ENCODE results near the gene KLHL25. TPM values are rescaled to one million over a fixed set of nuclear protein-coding genes. Genes with fewer than 3 reads are reported as not detected.
A peak's percentile ranks its signal among the peaks of the same experiment; 100 is the strongest.

KLHL25 gene
- total and polyA plus RNA-seq, 2 of the 13 experiments (the other 11 are each of a cell fraction or from before 2014, with no cell fraction given): 3.7 to 8.2 TPM

GRCh38 chr15:85794598-85795336 lies at the start of gene KLHL25 (continued):
- TF ChIP-seq TARDBP (CRISPR knock-in tag; IDR thresholded peaks at IDR 0.05): peak; percentile 41; the same call in 1 of the 2 replicates
- TF ChIP-seq GFI1 (CRISPR knock-in tag; IDR thresholded peaks at IDR 0.05; ENCODE audit: borderline replicate concordance): 0 out of 2 replicates have a peak, but pooled peaks have one; percentile 30
- peak; percentile 54; the same call in 1 of the 2 replicates for TF ChIP-seq PBX3 (CRISPR knock-in tag; IDR thresholded peaks at IDR 0.05; ENCODE audit: borderline replicate concordance)
- peak; percentile 55; the same call in 1 of the 2 replicates for TF ChIP-seq SAFB2 (CRISPR knock-in tag; IDR thresholded peaks at IDR 0.05; ENCODE audit: borderline replicate concordance, low read depth)
- TF ChIP-seq ZBTB26 (CRISPR knock-in tag; IDR thresholded peaks at IDR 0.05; ENCODE audit: borderline replicate concordance): peak; percentile 68; the same call in 1 of the 2 replicates
- TF ChIP-seq FOXK1 (CRISPR knock-in tag; IDR thresholded peaks at IDR 0.05; ENCODE audit: borderline replicate concordance, low read depth): peak; percentile 15; the same call in 1 of the 2 replicates
- TF ChIP-seq SRSF9 (IDR thresholded peaks at IDR 0.05; ENCODE audit: borderline replicate concordance, insufficient read depth, low read depth, low read length, poor library complexity, severe bottlenecking): no peak
- TF ChIP-seq ARID3A (IDR thresholded peaks at IDR 0.05; ENCODE audit: low read depth, low read length): no peak
- TF ChIP-seq TFDP2 (CRISPR knock-in tag; IDR thresholded peaks at IDR 0.05): peak; percentile 54; the same call in 1 of the 2 replicates
- peak; percentile 25 for TF ChIP-seq SKI (IDR thresholded peaks at IDR 0.05; ENCODE audit: partially characterized antibody)
- 0 out of 2 replicates have a peak, but pooled peaks have one; percentile 13 for TF ChIP-seq ZMYM3 (CRISPR knock-in tag; IDR thresholded peaks at IDR 0.05)
- TF ChIP-seq HNRNPLL (IDR thresholded peaks at IDR 0.05; ENCODE audit: low read depth, low read length, poor library complexity, severe bottlenecking): peak; percentile 55
- TF ChIP-seq KLF16 (CRISPR knock-in tag; IDR thresholded peaks at IDR 0.05): 0 out of 4 replicates have a peak, but pooled peaks of 1 of the 2 experiments have one; percentile 21
- TF ChIP-seq ZGPAT (CRISPR knock-in tag; IDR thresholded peaks at IDR 0.05): peak; percentile 39; the same call in 1 of the 2 replicates
- no peak for TF ChIP-seq ZNF234 (CRISPR knock-in tag; conservative IDR thresholded peaks at IDR 0.05)

All from HepG2 (cell line).